Occipital lobe (tissue), 2 donors: ENCODE results near the gene CD300A. TPM values are rescaled to one million over a fixed set of nuclear protein-coding genes. Genes with fewer than 3 reads are reported as not detected.

Experiments
- DNase-seq: peaks from one replicate; lab custom pipeline; 2025; lab: John Stamatoyannopoulos, UW
- total RNA-seq: library from RNA; depleted of rRNA; stranded (reverse); fragments of >200 nt; gene quantifications from one replicate; pipeline ENCODE4 v1.2.3, GENCODE V29; 2014

The CD300A gene
- total RNA-seq, 1 donor from 2014 or later: 3.3 TPM

DNA sequence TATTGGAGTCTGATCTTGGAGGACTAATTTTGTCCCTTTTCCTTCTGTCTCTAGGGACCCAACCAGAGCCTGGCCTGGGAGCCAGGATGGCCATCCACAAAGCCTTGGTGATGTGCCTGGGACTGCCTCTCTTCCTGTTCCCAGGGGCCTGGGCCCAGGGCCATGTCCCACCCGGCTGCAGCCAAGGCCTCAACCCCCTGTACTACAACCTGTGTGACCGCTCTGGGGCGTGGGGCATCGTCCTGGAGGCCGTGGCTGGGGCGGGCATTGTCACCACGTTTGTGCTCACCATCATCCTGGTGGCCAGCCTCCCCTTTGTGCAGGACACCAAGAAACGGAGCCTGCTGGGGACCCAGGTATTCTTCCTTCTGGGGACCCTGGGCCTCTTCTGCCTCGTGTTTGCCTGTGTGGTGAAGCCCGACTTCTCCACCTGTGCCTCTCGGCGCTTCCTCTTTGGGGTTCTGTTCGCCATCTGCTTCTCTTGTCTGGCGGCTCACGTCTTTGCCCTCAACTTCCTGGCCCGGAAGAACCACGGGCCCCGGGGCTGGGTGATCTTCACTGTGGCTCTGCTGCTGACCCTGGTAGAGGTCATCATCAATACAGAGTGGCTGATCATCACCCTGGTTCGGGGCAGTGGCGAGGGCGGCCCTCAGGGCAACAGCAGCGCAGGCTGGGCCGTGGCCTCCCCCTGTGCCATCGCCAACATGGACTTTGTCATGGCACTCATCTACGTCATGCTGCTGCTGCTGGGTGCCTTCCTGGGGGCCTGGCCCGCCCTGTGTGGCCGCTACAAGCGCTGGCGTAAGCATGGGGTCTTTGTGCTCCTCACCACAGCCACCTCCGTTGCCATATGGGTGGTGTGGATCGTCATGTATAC is 26.5 kb upstream of the CD300A start:
- DNase-seq: no peak

GRCh38 chr17:74441537-74441936 is 24.9 kb upstream of the CD300A start:
- no peak for DNase-seq

DNA sequence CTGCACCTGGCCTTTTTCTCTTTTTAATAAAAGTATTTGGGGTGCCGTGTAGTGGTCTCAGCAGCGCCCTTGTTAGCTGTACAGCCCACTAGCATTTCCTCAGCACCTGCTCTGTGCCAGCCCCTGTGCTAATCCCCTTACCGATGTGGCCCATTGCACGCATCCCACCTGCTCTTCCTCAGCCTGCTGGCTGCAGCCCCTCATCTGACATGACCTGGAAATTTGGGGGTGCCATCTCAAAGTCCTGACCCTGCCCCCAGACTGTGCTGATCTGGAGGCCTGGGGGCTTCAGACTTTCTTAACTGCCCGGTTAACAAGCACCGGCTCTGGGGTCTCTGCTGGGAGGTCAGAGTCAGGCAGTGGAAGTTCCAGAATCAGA is 24.2 kb upstream of the CD300A start:
- no peak for DNase-seq

DNA sequence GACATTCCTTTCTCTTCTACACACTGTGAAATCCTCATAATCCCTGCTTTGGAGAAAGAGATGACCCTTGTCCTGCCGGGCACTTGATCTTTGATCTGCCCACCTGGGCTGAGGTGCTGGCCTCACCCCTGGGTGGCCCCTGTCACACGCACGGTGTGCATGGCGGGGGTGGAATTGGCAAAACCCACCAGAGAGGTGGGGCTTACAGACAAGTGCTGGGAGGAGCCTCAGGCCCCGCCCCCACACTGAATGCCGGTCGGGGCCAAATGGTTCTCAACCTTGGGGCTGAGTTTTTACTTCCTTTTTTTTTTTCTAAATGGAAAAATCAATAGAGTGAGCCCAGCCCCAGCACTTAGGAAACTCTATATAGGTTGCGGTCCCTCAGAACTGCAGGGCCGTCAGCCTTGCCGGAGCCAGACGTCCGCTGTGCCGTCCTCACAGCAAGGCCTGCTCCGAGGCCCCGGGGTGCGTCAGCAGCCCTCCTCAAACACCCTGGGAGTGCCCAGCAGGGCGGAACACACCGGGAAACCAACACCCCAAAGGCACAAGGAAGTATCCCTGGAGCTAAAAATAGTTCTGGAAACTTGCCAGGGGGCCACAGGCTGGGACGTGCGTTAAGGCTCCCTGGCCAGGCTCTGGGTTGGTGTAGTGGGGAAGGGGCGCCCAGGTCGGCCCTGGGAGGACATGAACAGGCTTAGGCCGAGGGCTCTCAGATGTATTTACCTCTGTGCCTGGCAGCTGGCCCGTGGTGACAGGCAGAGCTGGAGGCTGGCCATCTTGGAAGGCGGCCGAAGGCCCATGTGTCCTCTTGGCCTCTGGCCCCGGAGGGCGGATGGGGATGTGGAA is 23.5 kb upstream of the CD300A start:
- DNase-seq: peak; percentile 17

- no peak for DNase-seq
These were observed 22.7 kb upstream of the CD300A start for GRCh38 chr17:74443516-74444296.

GRCh38 chr17:74444406-74444805 is 22.0 kb upstream of the CD300A start:
- DNase-seq: no peak

DNA sequence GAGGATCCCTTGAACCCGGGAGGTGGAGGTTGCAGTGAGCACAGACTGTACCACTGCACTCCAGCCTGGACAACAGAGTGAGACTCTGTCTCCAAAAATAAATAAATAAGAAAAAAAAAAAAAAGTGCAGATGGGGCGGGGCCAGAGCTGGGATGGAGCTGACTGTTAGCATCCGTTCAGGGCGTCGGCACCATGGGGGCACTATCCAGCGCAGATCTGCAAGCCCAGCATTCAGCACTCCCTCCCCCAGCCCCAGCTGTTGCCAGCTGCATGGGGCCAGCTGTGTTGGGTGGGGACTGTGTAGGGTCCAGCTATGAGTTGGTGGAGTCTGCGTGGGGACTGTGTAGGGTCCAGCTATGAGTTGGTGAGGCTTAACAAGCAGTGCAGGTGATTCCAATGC is 21.3 kb upstream of the CD300A start:
- DNase-seq: no peak

DNA sequence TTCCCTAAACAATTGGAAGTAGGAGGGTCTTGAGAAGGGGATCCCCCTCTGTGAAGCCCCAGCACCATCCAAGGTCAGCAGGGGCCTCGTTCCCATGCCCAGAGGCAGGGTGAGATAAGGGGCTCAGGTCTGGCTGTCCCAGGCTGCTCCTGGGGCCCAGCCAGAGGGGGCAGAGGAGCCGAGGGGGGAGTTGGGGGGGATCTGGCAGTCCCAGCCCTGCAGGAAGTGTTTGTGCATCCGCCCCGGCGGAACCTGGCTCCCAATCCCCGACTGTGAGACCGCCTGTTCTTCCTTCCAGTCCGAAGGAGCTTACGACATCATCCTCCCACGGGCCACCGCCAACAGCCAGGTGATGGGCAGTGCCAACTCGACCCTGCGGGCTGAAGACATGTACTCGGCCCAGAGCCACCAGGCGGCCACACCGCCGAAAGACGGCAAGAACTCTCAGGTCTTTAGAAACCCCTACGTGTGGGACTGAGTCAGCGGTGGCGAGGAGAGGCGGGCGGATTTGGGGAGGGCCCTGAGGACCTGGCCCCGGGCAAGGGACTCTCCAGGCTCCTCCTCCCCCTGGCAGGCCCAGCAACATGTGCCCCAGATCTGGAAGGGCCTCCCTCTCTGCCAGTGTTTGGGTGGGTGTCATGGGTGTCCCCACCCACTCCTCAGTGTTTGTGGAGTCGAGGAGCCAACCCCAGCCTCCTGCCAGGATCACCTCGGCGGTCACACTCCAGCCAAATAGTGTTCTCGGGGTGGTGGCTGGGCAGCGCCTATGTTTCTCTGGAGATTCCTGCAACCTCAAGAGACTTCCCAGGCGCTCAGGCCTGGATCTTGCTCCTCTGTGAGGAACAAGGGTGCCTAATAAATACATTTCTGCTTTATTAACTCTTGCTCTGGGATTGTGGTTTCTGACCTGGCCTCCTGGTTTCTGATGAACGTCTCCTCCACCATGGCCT is 19.6 kb upstream of the CD300A start:
- no peak for DNase-seq

DNA sequence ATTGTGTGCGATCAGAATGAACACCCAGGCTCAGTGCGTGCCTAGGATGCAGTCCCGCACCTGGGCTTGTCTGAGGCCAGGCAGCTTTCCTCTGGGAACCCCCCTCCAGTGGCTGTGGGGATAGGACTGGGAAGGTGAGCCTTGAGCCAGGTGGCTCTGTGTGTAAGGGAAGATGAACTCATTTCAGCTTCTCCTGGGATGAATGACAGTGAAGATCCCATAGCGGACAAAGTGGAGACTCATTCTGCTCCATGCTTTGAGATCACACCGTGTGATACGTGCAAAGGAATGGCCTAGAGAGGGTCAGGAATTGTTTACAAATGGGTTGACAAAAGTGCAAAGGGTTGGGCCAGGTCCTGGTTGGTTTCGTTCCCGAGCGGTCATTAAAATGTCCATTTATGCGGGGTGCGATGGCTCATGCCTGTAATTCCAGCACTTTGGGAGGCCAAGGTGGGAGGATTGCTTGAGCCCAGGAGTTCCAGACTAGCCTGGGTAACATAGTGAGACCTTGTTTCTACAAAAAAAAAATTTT is 18.7 kb upstream of the CD300A start:
- no peak for DNase-seq

DNA sequence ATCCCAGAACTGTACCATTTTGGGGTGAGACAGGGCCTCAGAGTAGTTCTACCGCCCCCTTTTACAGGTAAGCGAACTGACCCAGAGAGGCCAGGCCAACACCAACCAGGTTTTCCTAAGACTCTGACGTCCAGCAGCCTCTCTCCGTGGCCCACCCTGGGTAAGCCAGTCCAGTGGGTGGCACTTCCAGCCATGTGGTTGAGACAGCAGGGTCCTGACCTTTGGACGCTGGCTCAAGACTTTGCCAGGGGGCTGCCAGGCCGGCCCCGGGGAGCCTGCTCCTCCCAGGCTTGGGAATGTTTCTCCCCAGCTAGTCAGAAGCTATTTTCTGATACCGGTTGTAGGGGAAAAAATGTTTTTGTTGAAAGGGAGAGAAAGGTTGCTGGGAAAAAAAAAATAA is 17.7 kb upstream of the CD300A start:
- no peak for DNase-seq

DNA sequence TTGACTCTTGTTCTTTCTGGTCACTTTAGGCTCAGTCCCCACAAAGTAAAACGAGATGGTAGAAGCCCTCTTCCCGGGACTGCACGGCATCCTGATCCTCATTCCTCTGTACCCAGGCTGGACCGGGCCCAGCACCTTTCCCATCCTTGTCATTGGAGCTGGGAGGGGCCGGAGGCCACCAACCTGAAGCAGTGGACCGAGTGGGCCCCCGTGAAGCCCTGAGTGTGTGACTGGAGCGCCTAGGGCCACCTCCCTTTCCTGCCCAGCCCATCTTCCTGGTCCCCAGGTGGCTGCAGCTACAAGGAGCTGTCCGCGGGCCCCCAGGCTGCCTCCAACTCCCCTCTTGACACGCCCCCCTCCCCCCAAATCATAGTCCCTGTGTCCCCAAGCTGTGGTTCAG is 17.1 kb upstream of the CD300A start:
- no peak for DNase-seq

DNA sequence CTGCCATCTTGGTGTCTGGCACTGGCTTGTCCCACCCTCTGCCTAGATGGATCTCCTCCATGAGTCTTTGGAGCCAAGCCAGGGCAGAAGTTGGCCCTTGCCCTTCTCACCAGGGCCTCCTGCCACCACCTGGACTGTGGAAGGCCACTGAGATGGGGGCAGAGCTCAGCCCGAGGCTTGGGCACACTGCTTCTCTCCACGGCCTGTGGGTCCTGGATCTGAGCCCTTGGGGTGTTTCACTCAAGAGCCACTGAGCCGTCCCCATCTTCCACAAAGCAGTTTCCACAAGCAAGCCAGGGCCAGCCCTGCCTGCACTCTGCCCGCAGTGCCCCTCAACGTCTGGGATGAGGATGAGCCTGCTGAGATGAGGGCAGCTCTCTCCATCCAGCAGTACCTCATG is 16.7 kb upstream of the CD300A start:
- no peak for DNase-seq

DNA sequence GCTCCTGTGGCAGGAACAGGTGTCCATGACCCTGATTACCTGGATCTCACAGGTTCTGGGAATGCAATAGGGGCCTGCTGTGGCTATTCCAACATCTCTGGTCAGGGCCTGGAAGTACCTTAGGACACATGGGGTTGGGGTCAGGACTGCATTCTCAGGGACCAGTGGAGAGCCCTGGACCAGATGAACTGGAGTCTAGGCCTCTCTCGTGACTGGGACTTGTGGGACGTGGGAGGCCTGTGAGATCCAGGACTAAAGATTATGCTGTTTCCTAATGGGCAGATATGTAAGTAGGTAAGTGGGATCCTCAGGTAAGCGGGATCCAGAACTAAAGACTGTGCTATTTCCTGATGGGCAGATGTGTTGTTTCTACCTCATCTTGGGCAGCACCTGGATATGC is 16.2 kb upstream of the CD300A start:
- no peak for DNase-seq

DNA sequence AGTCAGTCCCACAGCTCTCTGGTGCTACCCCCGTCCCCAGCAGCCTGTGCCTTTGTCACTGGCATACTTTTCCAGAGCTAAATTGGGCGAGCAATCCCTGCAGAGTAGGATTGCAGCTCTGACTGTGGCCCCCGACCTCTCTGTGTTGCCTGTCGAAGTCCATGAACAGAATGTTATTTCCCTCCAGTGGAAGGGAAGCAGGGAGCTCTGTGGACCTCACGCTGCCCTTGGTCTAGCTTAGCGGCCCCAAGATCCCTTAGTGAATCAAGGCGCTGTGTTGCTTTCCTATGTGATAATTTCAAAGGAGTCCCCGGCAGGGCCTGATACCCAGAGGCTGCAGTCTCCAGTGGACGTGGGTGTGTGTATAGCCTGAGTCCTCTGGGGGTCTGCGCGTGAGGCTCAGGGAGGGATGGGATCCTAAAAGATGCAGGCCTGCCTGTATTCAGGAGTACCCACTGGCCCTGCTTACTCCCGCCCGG is 15.5 kb upstream of the CD300A start:
- DNase-seq: no peak

GRCh38 chr17:74451557-74451956 is 14.9 kb upstream of the CD300A start:
- no peak for DNase-seq

- DNase-seq: no peak
These were observed 14.2 kb upstream of the CD300A start for GRCh38 chr17:74452033-74452840.

DNA sequence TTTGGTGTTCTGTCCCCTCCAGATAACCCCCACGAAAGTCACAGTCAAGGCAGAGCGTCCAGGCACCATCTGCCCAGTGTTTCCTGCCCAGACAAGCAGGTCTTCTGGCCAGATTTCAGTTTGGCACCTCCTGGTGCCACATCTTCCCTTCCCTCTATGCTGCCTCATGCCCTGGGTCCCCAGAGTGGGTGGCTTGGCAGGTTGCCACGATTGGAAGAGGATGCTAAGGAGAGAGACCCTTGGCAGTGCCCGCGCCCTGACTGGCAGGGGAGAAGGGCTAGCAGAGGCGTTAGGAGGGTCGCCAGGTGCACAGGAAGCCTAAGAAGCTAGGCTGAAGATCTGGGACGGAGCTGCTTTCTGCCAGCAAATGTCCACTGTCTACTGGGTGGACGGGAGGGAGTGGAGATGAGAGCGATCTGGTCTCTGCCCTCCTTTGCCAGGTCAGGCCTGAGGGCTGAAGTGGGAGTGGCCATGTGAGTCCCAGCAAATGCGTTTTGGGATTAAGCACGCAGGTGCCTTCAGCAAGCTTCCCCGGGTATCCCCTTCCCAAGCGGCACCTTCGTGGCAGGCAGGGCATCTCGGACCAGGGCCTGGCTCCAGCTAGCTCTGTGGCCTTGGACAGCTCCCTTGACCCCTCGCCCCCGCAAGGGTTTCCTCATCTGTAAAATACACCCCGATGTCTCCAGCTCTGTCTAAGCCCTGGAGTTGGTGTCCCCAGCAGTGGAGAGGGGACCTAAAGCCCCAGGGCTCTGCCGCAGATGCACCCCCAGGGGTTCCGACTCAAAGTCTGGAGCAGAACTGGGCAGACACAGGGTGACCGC is 13.4 kb upstream of the CD300A start:
- no peak for DNase-seq

- no peak for DNase-seq
These were observed 12.7 kb upstream of the CD300A start for GRCh38 chr17:74453665-74454196.
